Coronary artery (tissue), 2 donors: Measurements from ENCODE around the gene C1QTNF9B.
"Not testable (repeated sequence)": the region's sequence is repeated elsewhere in the genome, so short reads cannot be mapped to it uniquely, and the experiment has no call there.

Experiments used
- DNase-seq: peaks from one replicate; pipeline ENCODE4 v3.0.0-alpha.2; 2017; ENCODE audit warnings: low spot score
- H3K27ac ChIP-seq, 2 donors: fragments of 200-600 bp; sonication (generic); one replicate each; pipeline ENCODE4 v1.5.1; 2016 to 2019
- H3K4me3 ChIP-seq: fragments of 200-600 bp; sonication (generic); 2 replicates; pipeline ENCODE4 v1.5.1; 2016; ENCODE audit warnings: mild to moderate bottlenecking, moderate library complexity
- TF ChIP-seq, protein P1 (sequence below): fragments of 200-600 bp; sonication (generic); IDR thresholded peaks from one replicate; pipeline ENCODE4 v1.5.1; 2019; ENCODE audit warnings: antibody characterized with exemption

The C1QTNF9B gene

DNA sequence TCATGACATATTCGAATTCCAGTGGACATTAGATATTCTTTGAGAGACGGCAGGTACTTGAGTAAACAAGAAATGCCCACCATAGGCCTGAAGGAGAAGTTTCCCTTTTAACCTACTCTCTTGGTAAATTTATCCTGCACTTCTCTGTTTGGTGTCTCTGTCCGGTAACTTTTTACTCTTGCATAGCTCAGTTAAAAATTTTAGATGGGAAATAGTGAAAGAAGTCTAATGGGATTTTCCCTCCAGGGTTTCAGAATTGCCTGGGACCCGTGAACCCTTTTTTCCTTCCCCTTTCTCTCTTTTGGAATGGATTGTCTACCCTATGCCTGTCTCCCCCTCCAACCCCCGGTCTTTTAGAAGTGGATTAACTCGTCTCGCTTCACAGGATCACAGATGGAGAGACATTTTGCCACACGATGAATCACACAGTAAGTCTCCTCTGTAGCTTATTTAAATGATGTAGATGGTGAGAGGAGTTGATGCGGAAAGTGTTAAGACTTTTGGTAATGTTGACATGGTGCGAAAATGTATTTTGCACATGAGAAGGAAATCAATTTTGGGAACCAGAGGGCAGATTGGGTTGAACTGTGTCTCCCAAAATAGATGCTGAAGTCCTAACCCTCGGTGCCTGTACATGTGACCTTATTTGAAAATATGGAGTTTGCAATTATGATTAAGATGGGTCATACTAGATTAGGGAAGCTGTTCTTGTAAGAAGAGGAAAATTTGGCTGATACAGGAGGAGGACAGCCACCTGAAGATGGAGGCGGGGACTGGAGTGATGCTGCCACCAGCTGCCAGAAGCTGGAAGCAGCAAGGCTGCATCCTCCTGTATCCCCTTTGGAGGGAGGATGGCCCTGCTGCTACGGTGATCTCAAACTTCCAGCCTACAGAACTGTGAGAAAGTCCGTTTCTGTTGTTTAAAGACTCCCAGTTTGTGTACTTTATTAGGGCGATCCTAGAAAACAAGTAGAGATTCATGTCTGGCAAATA, 7.4 kb downstream of the C1QTNF9B start:
- no peak for DNase-seq
- Histone ChIP-seq H3K27ac (peak overlapping the region; percentile 78 to 87), H3K4me3 (peak overlapping the region; percentile 88)
- TF ChIP-seq, protein P1, sequence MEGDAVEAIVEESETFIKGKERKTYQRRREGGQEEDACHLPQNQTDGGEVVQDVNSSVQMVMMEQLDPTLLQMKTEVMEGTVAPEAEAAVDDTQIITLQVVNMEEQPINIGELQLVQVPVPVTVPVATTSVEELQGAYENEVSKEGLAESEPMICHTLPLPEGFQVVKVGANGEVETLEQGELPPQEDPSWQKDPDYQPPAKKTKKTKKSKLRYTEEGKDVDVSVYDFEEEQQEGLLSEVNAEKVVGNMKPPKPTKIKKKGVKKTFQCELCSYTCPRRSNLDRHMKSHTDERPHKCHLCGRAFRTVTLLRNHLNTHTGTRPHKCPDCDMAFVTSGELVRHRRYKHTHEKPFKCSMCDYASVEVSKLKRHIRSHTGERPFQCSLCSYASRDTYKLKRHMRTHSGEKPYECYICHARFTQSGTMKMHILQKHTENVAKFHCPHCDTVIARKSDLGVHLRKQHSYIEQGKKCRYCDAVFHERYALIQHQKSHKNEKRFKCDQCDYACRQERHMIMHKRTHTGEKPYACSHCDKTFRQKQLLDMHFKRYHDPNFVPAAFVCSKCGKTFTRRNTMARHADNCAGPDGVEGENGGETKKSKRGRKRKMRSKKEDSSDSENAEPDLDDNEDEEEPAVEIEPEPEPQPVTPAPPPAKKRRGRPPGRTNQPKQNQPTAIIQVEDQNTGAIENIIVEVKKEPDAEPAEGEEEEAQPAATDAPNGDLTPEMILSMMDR: no peak

DNA sequence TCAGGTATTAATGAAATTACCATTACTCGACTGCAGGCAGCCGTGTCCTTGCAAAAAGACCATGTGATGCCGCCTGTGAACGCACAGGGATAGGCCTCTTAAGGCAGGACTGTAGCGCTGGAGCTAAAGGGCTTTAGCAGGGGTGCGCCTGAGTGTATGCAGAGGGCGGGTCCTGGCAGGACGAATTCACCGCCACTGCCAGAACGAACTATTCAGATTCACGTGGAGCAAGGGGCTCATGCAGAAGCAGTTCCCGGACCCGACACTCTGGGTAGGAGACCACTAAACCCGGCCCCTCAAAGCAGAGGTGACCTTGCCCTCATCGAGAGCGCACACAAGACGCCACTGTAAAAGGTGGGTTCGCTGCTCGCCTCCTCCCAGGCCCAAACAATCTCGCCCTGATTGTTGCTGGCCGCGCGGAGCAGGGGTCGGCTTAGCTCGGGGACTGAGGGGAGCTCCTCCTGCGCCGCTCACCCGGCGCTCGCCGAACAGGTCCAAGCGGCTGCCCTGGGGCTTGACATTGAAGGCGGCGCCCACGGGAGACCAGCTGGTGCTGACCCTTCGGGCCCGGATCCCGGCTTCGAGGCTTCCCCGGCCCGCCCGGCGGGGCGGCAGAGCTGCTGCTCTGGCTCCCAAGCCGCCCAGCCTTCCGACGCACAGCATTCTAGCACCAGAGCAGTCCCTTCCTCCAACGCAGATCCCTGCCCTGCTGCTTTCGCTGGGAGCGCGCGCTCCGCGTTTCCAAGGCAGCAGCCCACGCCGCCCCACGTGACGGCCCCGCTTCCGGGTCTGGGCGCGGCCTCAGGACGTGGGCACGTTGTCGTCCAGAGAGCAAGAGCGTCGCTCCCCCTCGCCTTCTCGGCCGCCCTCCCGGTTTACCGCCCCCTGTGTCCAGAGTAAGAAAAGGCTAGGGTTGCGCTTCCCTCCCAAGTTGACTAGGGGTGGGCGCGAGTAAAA, 8.4 kb downstream of the C1QTNF9B start, which contains the start of gene MIPEP:
MIPEP (minus strand) TSS at position 743 of the 957 bp plus-strand sequence; CDS start at position 663, 80 bp downstream.
- DNase-seq: peak; percentile 96
- H3K27ac ChIP-seq: peak within 1 kb of the TSS; percentile 78 to 87
- H3K4me3 ChIP-seq: peak within 1 kb of the TSS; percentile 88
- TF ChIP-seq, protein P1: peak; percentile 59

DNA sequence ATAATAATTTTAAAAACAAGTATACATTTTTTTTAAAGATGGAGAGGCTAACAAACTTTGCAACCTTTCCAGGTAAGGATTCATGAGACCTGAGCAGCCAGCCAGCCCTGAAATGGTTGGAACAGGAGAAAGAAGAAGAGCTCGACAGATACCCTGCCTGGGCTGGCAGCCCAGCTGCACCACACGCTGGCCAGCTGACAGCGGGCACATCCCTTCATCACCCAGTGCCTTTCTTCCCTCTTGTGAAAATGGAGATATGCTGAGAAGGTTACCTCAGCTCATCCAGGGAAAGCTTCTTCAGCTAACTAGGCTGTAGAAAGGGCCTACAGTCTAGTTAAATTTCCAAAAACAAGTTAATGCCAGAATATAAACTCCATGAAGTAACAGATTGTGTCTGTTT, 12.9 kb downstream of the C1QTNF9B start:
- not testable (repeated sequence) for DNase-seq, H3K27ac ChIP-seq, H3K4me3 ChIP-seq

DNA sequence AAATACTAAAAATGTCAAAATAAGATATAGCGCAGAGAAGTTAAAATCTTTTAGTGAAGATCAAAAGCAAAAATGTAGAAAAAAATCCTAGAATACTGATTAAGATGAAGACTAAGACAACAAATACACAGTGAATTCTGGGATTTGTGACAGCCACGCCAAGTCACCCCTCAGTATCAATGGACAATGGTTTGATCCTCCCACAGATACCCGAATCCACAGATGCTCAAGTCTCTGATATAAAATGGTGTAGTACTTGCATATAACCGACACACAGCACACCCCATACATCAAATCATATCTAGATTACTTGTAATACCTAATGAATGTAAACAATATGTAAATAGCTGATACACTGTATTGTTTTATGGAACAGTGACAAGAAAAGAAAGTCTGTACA, 14.0 kb downstream of the C1QTNF9B start:
- Histone ChIP-seq H3K27ac (no peak overlapping the region), H3K4me3 (no peak overlapping the region)
- TF ChIP-seq, protein P1: no peak
- DNase-seq: no peak

DNA sequence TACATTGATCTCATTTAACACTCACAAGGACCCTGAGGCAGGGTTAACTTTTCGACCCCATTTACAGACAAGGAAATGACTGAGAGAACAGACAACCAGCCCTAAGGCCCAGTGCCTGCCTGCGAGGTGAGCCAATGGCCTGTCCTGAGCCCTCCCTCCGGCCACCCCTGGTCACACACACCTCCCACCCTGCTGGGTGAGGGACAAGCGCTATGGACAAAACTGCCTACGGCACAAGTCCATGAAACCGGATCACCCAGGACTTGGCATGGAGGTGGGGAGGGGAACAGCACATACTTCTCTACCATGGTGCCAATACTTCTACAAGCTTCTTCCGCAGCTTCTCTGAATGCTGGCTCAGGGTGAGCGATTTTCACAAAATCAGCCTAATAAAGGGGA, 15.9 kb downstream of the C1QTNF9B start:
- not testable (repeated sequence) for H3K27ac ChIP-seq, H3K4me3 ChIP-seq, DNase-seq

DNA sequence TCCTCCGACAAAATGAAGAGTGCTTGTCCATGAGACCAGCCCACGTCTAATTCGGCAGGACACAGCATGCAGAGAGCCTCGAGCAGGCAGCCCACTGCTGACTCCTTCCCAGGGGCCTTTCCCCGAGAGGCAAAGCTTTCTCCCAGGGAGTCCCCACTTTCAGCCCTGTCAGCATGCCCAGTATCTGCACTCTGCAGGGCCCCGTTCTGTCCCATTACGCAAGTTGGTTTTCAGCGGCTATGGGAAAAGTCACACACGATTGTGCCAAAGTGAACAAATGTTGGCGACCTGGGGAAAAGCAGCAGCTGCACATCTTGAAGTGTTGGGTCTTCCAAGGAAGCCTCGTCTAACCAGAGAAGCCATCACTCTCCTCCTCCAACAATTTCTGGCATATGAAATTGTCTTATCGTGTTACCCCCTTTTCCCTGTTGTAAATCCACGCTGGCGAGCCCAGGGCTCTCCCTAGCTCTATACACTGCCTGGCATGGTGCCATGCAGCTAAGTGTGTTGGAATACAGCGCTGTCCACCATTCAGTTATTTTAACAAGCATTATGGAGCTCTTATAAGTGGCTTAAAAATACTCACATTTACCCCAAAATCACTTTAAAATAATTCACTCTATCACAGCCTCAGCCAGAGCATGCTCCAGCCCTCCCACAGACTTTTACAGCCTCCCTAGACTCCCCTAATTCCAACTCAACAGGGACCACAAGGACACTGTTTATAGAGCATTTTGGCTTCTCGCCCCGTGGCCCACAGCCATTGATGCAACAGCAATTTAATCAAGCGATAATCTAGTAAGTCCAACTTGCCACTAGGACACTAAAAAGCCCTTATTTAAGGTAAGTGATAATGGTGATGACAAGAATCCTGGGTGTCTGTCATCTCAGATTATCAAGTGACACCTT, 16.6 kb downstream of the C1QTNF9B start:
- not testable (repeated sequence) for H3K4me3 ChIP-seq, DNase-seq, H3K27ac ChIP-seq

DNA sequence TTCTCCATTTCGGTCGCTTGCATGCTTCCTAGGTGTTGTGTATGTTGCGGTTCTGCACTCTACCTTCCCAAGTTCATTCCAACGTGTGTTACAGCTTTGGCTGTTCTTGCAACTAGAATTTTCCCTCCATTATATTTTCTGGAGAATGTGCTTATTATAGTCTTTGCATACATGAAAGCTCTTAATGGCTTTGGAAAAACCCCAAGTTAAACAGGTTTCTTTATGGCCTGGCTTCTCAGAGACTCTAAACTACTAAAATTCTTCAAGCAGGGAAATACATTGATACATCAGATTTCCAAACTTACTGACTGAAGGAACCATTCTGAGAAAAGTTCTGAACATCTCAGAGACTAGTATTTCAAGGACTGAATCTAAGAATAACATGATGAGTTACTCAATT, 20.0 kb downstream of the C1QTNF9B start:
- no peak for DNase-seq
- no peak overlapping the region for H3K27ac ChIP-seq
- H3K4me3 ChIP-seq: no peak overlapping the region
- TF ChIP-seq, protein P1: no peak
